GM18909 (cell line): Measurements from ENCODE around the gene KRTAP5-3.
"Not testable (repeated sequence)": the region's sequence is repeated elsewhere in the genome, so short reads cannot be mapped to it uniquely, and the experiment has no call there.

Source experiments
- ATAC-seq: cut with Tn5 transposase; IDR thresholded peaks from one replicate; pipeline ENCODE4 v1.9.1; 2021; ENCODE audit warnings: mild to moderate bottlenecking; ENCODE audit not compliant: unreplicated experiment, poor library complexity

Gene KRTAP5-3

DNA sequence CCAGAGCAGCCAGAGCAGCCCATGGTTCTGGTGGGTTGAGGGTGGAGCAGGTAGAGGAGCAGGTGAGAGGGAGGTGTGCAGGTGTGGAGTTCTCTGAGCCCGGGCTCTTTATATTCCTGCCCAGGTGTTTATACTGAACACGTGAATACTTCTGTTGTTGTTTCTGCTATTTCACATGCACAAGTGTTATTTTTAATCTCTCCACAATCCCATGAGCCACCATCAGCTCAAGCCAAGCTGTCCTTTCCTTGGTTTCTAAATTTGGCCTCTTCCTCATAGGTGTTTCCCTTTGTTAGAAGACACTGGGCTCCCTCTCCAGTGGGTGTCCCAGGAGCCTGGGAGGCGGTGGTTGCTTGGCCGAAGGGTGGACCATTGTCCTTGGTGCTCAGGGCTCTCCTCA is at the start of gene KRTAP5-3:
KRTAP5-3 (minus strand) TSS at position 101 of the 400 bp plus-strand sequence; CDS start at position 23, 78 bp downstream.
- no peak for ATAC-seq

- ATAC-seq = no peak
These were observed 48.4 kb upstream of the KRTAP5-3 start for GRCh38 chr11:1656670-1657069.

GRCh38 chr11:1656061-1656441 is 47.8 kb upstream of the KRTAP5-3 start:
- no peak for ATAC-seq

GRCh38 chr11:1655168-1656060 is 47.2 kb upstream of the KRTAP5-3 start:
- no peak for ATAC-seq

DNA sequence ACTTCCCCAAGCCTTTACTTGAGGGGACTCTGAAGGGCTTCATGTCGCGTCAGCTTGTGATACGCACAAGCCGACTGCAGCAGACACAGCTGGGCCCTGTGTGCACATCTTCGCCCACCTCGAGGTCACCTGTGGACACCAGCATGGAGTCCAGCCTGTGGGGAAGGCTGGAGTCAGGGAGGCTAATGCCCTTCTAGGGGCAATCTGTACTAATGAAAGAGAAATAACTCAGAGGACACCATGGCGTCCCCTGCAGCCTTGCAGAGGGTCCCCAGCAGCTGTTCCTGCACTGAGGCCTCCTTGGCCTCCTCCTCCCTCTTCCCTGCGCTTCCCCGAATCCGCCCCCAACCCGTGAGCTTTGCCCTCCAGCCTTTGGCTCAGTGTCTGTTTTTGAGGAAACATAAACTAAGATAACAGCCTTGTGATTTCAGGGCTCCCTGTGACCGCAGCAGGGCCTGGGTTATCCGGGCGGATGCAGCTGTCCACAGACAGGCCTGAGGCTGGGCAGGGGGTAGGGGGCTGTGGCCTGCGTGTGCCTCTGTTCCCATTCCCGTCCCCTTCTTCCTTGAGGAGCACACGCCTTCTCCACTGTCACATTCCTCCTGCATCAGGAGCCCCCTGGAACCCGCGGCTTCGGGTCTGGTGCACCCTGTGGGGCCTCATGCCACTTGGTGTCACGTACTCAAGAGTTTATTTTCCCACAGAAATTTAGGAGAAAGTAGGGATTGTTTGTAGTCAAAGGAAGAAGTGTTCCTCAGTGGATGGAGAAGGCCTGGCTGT is 46.3 kb upstream of the KRTAP5-3 start:
- ATAC-seq = no peak

GRCh38 chr11:1653541-1654387 is 45.5 kb upstream of the KRTAP5-3 start:
- ATAC-seq = no peak

- ATAC-seq = no peak
These were observed 44.7 kb upstream of the KRTAP5-3 start for GRCh38 chr11:1652771-1653540.

- ATAC-seq = no peak
These were observed 44.1 kb upstream of the KRTAP5-3 start for GRCh38 chr11:1652442-1652770.

GRCh38 chr11:1652026-1652425 is 43.8 kb upstream of the KRTAP5-3 start:
- no peak for ATAC-seq

DNA sequence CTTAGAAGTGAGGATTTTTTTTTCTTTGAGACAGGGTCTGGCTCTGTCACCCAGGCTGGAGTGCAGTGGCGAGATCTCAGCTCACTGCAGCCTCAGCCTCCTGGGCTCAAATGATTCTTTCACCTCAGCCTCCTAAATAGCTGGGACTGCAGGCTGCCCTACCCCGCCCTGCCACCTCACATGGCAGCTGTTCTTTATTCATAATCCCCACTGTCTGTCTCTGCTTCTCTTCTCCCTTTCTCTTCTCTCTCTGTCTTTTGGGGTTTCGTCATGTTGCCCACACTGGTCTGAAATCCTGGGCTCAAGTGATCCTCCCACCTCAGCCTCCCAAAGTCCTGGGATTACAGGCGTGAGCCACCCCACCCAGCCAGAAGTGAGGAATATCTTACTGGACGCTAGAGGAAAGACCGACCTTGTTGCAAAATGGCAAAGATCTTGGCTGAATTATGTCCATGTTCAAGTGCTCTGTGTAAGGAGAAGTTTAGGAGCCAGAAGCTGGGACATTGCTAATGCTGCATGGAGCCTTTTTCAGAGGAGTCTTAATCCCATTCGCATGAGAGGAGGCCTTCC is 43.2 kb upstream of the KRTAP5-3 start:
- ATAC-seq = no peak

DNA sequence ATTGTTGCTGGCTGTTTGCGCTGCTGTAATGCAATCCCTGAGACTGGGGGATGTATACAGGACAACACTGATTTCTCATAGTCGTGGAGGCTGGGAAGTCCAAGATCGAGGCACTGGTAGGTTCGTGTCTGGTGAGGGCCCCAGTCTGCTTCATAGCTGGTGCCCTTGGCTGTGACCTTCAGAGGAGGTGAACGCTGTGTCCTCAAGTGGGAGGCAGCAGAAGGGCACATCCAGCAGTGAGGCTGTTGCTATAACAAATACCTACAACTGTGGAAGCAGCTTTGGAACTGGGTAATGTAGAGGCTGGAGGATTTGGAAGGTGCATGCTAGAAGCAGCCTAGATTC is 42.6 kb upstream of the KRTAP5-3 start:
- ATAC-seq = no peak

DNA sequence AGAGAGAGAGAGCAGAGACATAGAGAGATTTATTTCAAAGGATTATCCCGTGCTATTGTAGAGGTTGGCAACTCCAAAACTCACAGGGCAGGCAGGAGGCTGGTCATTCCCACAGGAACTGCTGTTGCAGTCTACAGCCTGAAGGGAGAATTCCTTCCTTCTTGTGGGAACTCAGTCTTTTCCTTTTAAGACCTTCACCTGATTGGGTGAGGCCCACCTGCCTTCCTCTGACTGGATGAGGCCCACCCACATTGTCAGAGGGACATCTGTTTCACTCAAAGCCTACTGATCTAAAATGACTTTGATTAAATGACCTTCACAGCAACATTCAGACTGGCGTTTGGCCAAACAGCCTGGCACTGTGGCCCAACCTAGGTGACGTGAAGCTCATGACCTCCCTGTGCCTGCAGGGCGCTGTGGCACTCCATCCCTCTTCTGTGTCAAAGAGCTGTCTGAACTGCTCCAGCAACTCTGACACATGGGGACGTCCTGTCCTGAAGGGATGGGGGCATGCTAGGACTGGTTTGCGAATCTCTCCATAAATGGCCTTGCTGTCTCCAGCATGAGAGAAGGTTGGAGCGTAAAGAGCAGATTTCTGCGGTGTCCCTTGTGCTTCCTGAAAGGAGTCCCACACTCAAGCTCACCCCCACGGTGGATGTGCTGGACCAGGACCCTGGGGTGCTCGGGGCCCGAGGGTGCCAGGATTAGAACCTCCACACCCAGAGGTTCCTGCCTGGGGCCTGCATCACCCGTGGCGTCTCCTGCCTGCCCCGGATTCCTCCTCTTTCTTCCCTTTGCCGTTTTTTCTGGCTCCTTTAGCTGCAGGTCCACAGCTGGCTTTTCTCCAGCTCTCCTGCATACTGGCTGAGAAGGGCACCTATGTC is 42.0 kb upstream of the KRTAP5-3 start:
- ATAC-seq = no peak

DNA sequence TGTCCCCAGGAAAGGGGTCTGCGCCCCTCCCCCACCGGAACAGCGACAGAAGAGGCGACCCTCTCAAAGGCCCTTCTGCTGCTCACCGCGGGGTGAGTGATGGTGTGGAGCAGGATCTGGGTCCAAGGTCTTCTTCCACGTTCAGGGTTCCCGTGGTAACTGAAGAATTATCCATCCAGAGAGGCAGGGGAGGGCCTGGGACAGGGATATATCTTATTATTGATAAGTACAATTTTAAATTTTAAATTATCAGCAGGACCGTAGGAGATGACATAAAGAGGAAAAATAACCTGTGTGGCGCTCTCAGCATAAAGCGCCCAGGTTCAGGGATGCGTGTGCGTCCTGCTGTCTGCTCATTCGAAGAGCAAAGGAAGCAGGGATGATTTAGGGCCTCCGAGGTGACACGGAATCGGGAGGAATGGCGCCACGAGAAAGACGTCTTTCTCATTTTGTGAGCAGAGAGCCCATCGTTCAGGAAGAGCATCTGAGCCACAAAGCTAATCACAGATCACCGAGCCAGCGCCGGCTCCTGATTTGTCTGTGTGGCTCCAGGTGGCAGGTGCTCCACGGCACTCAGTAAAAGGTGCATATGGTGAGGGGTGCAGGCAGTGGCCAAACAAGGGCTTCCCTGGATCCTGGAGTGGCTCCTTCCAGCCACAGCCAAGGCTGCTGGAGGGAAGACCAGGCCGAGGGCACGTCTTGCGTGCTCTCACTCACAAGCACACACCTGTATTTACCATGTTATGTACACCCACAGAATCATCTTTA is 40.6 kb upstream of the KRTAP5-3 start:
- ATAC-seq = no peak

DNA sequence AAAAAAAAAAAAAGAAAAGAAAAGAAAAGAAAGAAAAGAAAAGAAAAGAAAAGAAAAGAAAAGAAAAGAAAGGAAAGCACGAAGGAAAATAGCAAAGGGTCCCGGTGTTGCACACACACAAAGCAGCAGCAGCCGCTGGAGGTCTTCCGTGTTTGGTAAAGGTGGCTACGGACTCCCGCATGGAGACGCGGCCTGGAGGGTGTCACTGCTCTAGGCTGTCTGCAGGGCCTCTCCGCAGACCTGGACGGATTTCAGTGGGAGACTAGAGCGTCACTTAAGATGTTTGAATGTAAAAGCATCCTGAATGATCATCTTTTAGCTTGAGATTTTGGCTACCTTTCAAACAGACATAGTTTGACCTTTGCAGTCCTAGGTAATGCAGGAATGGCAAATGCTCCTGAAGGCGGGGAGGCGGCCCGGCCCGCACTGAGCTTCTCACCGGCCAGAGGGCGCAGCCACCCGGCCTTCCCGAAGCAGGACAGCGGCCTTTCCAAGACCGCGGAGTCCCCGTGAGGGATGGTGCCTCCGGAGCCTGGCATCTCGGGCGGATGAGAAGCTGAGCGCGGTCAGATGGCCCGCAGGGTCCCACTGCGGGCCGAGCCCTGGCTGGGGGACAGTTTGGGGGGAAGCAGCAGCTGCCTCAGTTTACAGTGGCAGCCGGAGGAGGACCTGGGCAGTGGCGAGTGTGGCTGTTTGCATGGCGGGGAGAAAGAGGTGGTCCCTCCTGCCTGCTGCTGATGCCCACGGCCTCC is 39.8 kb upstream of the KRTAP5-3 start:
- no peak for ATAC-seq

- ATAC-seq = not testable (repeated sequence)
These were observed 38.3 kb upstream of the KRTAP5-3 start for GRCh38 chr11:1646540-1646939.

DNA sequence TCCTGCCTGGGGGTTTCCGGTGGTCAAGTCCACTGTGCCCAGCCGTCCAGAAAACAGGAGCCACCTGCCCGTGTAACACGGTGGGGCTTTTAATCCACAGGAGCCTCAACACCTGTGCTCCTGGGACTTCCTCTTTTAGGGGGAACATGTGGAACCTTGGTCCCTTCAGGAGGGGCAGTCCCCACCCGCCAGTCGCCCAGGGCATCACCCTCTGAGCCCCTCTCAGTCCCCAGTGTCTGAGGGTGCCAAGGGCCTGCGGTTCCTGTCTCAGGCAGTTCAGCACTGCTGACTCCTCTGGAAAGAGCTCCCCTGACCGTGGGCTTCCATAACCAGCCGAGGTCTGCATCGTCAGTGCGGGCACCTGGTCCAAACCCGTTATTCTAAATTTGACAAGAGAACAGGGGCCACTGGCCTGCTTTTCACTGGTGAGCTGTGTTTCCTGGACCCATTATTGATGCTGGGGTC is 37.1 kb upstream of the KRTAP5-3 start:
- ATAC-seq = no peak
